Naive thymus-derived CD8-positive, alpha-beta T cell (primary cell): Measurements from ENCODE around the gene PDE11A. TPM values are rescaled to one million over a fixed set of nuclear protein-coding genes. Genes with fewer than 3 reads are reported as not detected.
A peak's percentile ranks its signal among the peaks of the same experiment; 100 is the strongest.

Experiments used
- ATAC-seq, 2 donors: fragments of 150-1000 bp; cut with Tn5 transposase in 1 of 2; sonication (Bioruptor Pico), chemical (Tn5 transposase) in 1 of 2; 1 replicate in 1 of 2; 2 replicates in 1 of 2; pipeline ENCODE4 v1.10.0; 2021; ENCODE audit warnings: mild to moderate bottlenecking in 2 of 2, moderate library complexity in 2 of 2
- POLR2A ChIA-PET: fragments of 350-600 bp; sonication (Branson Sonifier 250); formaldehyde crosslinking; loops from one replicate; lab custom pipeline; 2021; ENCODE audit warnings: antibody characterized with exemption; lab: Charles Lee
- DNase-seq, 10 donors: peaks; one replicate each; pipeline versions ENCODE4 v3.0.0 to v3.0.0-alpha.2; 2020 to 2022
- H3K27ac Mint-ChIP-seq, 10 donors: one replicate each; pipeline ENCODE4 v1.8.0; 2020 to 2022; ENCODE audit warnings: mild to moderate bottlenecking in 10 of 10, mixed read lengths in 10 of 10, moderate library complexity in 4 of 10, inconsistent platforms in 1 of 10
- H3K27me3 Mint-ChIP-seq, 5 donors: one replicate each; pipeline ENCODE4 v1.8.0; 2021 to 2022; ENCODE audit warnings: mixed read lengths in 5 of 5
- H3K36me3 Mint-ChIP-seq, 3 donors: one replicate each; pipeline ENCODE4 v1.8.0; 2020 to 2022; ENCODE audit warnings: mixed read lengths in 3 of 3, mild to moderate bottlenecking in 2 of 3, inconsistent platforms in 1 of 3
- H3K4me1 Mint-ChIP-seq, 4 donors: one replicate each; pipeline ENCODE4 v1.8.0; 2021 to 2022; ENCODE audit warnings: mixed read lengths in 4 of 4
- H3K4me3 Mint-ChIP-seq, 10 donors: one replicate each; pipeline ENCODE4 v1.8.0; 2020 to 2022; ENCODE audit warnings: mild to moderate bottlenecking in 10 of 10, mixed read lengths in 10 of 10, moderate library complexity in 6 of 10, inconsistent platforms in 1 of 10
- H3K9me3 Mint-ChIP-seq, 9 donors: one replicate each; pipeline ENCODE4 v1.8.0; 2020 to 2022; ENCODE audit warnings: mixed read lengths in 9 of 9, mild to moderate bottlenecking in 3 of 9, inconsistent platforms in 1 of 9, moderate library complexity in 1 of 9
- polyA plus RNA-seq, 3 donors: library from polyadenylated mRNA; unstranded; fragments of 300-500 nt; fragmentation: Illumina TruSeq; gene quantifications; one replicate each; pipeline ENCODE4 v1.2.3, GENCODE V29; 2021
- total RNA-seq, 8 experiments: library from RNA in 2 of 8; stranded (reverse) in 2 of 8; gene quantifications; one replicate each; pipeline ENCODE4 v1.2.3 and lab custom pipeline; 2021 to 2026

The PDE11A gene
- total and polyA plus RNA-seq, 5 experiments from 2014 or later: not detected

- Mint-ChIP-seq H3K27me3 (peaks cover 0 to 5% (median 3%) of the 10 kb centered on the region in 5 donors), H3K36me3 (no peaks in the 10 kb centered on the region), H3K9me3 (no peaks in the 10 kb centered on the region), H3K4me1 (no peaks in the 10 kb centered on the region), H3K27ac (no peak overlapping the region), H3K4me3 (no peak overlapping the region)
- no peak for DNase-seq
- POLR2A ChIA-PET: no interaction called here
- no peak for ATAC-seq
Observed at GRCh38 chr2:177746358-177746757, 326.2 kb downstream of the PDE11A start.

DNA sequence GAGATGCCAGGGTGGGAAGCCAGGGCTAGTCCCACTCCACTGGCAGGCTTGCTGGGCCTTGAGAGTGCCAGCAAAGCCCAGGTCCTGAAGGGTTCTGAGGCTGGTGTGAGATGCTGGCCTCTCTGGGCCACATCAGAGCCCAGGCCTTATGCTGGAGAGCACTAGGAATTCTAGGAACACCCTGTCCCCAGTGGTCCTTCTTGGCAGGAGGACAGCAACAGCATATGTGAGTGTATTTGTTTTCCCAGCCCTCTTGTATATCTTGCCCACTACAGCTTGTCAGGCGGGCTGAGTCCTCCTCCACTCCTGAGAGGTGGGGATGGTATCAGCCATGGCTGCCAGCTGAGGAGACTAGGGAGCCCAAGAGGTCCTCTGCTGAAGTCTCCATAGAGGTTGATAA is 327.0 kb downstream of the PDE11A start:
- DNase-seq (no peak), ATAC-seq (no peak)
- H3K4me1 Mint-ChIP-seq: no peaks in the 10 kb centered on the region
- no peak overlapping the region for H3K4me3 Mint-ChIP-seq
- H3K9me3 Mint-ChIP-seq: peaks cover 0 to 2% (median 0%) of the 10 kb centered on the region in 9 donors
- POLR2A ChIA-PET: no interaction called here
- no peak overlapping the region for H3K27ac Mint-ChIP-seq
- peaks cover 0 to 6% (median 3%) of the 10 kb centered on the region in 5 donors for H3K27me3 Mint-ChIP-seq
- H3K36me3 Mint-ChIP-seq: no peaks in the 10 kb centered on the region

GRCh38 chr2:177742851-177743250 is 329.7 kb downstream of the PDE11A start:
- Mint-ChIP-seq H3K4me1 (no peaks in the 10 kb centered on the region), H3K36me3 (no peaks in the 10 kb centered on the region), H3K9me3 (peaks cover 0 to 2% (median 0%) of the 10 kb centered on the region in 9 donors), H3K4me3 (no peak overlapping the region), H3K27ac (no peak overlapping the region), H3K27me3 (peaks cover 0 to 8% (median 5%) of the 10 kb centered on the region in 5 donors)
- DNase-seq (no peak), ATAC-seq (no peak)
- POLR2A ChIA-PET: no interaction called here

DNA sequence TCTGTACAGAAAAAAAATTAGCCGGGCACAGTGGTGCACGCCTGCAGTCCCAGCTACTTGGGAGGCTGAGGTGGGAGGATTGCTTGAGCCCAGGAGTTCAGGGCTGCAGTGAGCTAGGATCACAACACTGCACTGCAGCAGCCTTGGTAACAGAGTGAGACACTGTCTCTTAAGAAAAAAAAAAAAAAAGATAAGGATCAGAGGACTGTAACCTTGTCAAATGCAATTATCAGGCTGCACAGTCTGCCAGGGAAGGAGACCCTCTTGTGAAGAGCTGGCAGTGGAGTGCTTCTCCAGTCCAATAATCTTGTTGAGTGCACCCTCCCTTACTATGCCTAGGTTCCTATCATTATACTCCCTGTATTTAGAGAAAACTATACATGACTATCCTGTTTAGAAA is 330.7 kb downstream of the PDE11A start:
- ATAC-seq: no peak
- POLR2A ChIA-PET: no interaction called here
- H3K27ac Mint-ChIP-seq: no peak overlapping the region
- no peaks in the 10 kb centered on the region for H3K36me3 Mint-ChIP-seq
- no peak for DNase-seq
- H3K4me1 Mint-ChIP-seq: no peaks in the 10 kb centered on the region
- peaks cover 0 to 8% (median 5%) of the 10 kb centered on the region in 5 donors for H3K27me3 Mint-ChIP-seq
- H3K4me3 Mint-ChIP-seq: no peak overlapping the region
- H3K9me3 Mint-ChIP-seq: peaks cover 0 to 2% (median 0%) of the 10 kb centered on the region in 9 donors

GRCh38 chr2:177740700-177741099 is 331.9 kb downstream of the PDE11A start:
- Mint-ChIP-seq H3K9me3 (peaks cover 0 to 2% (median 0%) of the 10 kb centered on the region in 9 donors), H3K36me3 (no peaks in the 10 kb centered on the region), H3K27ac (no peak overlapping the region), H3K4me3 (no peak overlapping the region), H3K27me3 (peaks cover 2 to 8% (median 6%) of the 10 kb centered on the region in 5 donors), H3K4me1 (no peaks in the 10 kb centered on the region)
- POLR2A ChIA-PET: no interaction called here
- ATAC-seq (no peak), DNase-seq (no peak)

- Mint-ChIP-seq H3K9me3 (peaks cover 0 to 4% (median 0%) of the 10 kb centered on the region in 9 donors), H3K4me3 (no peak overlapping the region), H3K36me3 (peaks cover 0 to 1% (median 0%) of the 10 kb centered on the region in 3 donors), H3K27ac (peak overlapping the region in 1 of 10 donors; percentile 74), H3K4me1 (no peaks in the 10 kb centered on the region), H3K27me3 (peaks cover 4 to 21% (median 16%) of the 10 kb centered on the region in 5 donors)
- ATAC-seq (no peak), DNase-seq (no peak)
- POLR2A ChIA-PET: no interaction called here
Observed at GRCh38 chr2:177738461-177739235, 333.9 kb downstream of the PDE11A start.

DNA sequence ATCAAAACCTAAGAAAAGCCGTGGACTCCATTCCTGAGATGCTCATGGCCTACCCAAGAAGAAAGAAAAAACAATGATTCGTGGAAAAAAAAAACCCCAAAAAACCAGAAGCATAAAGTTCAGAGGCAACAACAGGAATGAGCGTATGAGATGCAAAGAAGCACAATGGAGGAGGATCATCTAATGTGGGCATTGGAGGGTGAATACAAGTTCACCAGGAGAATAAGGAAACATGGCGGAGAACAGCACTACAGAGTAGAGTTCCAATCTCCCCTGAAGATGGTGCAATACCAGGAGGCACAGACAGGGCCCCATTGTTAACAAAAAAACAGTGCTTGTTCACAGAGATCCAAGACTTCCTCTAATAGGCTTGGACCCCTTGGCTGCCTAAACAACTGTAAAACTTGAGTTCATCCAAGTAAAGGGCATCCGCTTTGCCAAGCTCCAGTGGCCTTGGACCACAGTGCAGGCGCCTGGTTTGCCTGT is 337.2 kb downstream of the PDE11A start:
- ATAC-seq (no peak), DNase-seq (no peak)
- H3K4me1 Mint-ChIP-seq: no peaks in the 10 kb centered on the region
- H3K9me3 Mint-ChIP-seq: peaks cover 0 to 2% (median 0%) of the 10 kb centered on the region in 9 donors
- peaks cover 0 to 1% (median 0%) of the 10 kb centered on the region in 3 donors for H3K36me3 Mint-ChIP-seq
- H3K4me3 Mint-ChIP-seq: no peak overlapping the region
- peaks cover 9 to 38% (median 21%) of the 10 kb centered on the region in 5 donors for H3K27me3 Mint-ChIP-seq
- POLR2A ChIA-PET: no interaction called here
- H3K27ac Mint-ChIP-seq: no peak overlapping the region

DNA sequence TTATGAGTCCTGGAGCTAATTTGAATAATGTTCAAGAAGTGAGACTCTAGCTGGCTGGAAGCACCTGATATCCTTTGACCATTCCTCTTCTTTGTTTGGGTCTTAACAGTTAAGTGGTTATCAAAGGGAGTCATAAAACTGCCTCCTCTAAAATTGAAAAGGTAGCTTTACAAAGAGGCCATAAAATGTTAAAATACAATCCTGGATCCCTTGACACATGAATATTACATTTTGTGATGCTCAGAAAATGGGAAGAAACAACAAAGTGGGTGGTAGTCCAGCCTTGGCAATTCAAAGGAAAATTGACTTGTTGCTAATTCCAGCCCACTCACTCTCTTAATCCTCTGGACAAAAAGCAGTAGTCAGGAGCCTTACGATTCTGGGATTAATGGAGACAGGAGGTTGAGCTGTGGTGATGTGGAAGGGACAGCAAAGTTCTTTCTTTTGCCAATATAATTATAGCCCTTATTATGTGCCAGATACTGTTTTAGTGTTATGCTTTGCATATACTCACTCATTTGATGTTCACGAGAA is 339.2 kb downstream of the PDE11A start:
- Mint-ChIP-seq H3K27me3 (peaks cover 12 to 51% (median 24%) of the 10 kb centered on the region in 5 donors), H3K36me3 (peaks cover 0 to 1% (median 0%) of the 10 kb centered on the region in 3 donors)

DNA sequence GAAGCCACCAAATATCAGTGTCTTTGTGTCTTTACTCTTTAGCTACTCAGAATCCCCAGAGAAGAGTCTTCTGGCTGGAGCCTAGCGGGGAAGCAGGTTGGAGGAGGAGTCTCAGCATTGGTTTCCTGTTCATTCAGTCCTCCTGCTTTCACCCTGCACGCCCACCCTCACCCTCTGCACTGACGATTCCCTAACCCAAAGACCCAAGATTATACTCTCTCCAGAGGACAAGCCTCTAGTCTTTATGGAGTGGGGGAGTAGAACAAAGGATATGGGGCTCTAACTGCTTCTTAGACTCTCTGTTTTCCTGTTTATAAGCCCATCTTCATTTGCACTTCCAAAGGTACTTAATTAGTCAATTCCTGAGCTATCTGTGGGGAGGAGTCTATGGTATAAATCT is 341.2 kb downstream of the PDE11A start:
- POLR2A ChIA-PET: no interaction called here
- no peak overlapping the region for H3K27ac Mint-ChIP-seq
- peaks cover 0 to 1% (median 0%) of the 10 kb centered on the region in 3 donors for H3K36me3 Mint-ChIP-seq
- no peak overlapping the region for H3K4me3 Mint-ChIP-seq
- H3K9me3 Mint-ChIP-seq: peaks cover 0 to 2% (median 0%) of the 10 kb centered on the region in 9 donors
- peaks cover 19 to 62% (median 28%) of the 10 kb centered on the region in 5 donors for H3K27me3 Mint-ChIP-seq
- ATAC-seq (no peak), DNase-seq (no peak)
- H3K4me1 Mint-ChIP-seq: no peaks in the 10 kb centered on the region

More for the DNA sequence above, 339.2 kb downstream of the PDE11A start:
- Mint-ChIP-seq H3K4me1 (no peaks in the 10 kb centered on the region), H3K9me3 (peaks cover 0 to 2% (median 0%) of the 10 kb centered on the region in 9 donors), H3K4me3 (no peak overlapping the region), H3K27ac (no peak overlapping the region)
- ATAC-seq (no peak), DNase-seq (no peak)
- POLR2A ChIA-PET: no interaction called here

DNA sequence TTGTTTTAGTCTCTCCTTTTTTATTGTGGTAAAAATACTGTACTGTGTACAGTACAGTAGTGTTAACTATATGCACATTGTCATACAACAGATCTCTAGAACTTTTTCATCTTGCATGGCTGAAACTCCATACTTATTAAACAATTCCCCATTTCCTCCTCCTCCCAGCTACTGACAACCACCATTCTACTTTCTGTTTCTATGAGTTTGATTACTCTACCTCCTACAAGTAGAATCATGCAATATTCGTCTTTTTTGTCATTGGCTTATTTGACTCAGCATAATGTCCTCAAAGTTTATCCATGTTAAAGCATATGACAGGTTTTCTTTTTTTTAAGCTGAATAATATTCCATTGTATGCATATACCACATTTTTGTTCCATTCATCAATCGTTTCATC is 341.8 kb downstream of the PDE11A start:
- H3K36me3 Mint-ChIP-seq: peaks cover 0 to 1% (median 0%) of the 10 kb centered on the region in 3 donors

DNA sequence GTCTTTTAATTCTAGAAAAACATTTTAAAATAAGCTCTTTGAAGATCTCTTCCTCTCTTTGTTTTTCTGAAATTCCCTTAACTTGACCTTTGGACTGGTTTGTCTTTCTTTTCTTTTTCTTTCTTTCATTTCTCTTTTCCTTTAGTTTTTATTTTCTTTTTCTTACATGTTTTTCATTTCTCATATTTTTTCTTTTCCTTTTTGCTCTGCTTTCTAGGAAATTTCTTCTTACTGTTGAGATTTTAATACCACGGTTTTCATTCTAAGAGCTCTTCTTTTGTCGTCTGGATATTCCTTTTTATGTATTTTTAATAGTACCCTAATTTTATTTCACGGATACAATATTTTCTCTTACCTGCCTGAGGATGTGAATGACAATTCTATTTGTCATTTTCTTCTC is 342.2 kb downstream of the PDE11A start:
- Mint-ChIP-seq H3K4me3 (no peak overlapping the region), H3K27ac (no peak overlapping the region), H3K36me3 (peaks cover 0 to 1% (median 0%) of the 10 kb centered on the region in 3 donors), H3K9me3 (peaks cover 0 to 2% (median 0%) of the 10 kb centered on the region in 9 donors), H3K27me3 (peaks cover 20 to 62% (median 31%) of the 10 kb centered on the region in 5 donors), H3K4me1 (no peaks in the 10 kb centered on the region)
- DNase-seq: no peak
- POLR2A ChIA-PET: no interaction called here
- ATAC-seq: no peak

More for the DNA sequence above, 341.8 kb downstream of the PDE11A start:
- POLR2A ChIA-PET: no interaction called here
- H3K4me1 Mint-ChIP-seq: no peaks in the 10 kb centered on the region
- ATAC-seq (no peak), DNase-seq (no peak)
- H3K27ac Mint-ChIP-seq: no peak overlapping the region
- H3K4me3 Mint-ChIP-seq: no peak overlapping the region
- peaks cover 0 to 2% (median 0%) of the 10 kb centered on the region in 9 donors for H3K9me3 Mint-ChIP-seq
- H3K27me3 Mint-ChIP-seq: peaks cover 20 to 65% (median 30%) of the 10 kb centered on the region in 5 donors

DNA sequence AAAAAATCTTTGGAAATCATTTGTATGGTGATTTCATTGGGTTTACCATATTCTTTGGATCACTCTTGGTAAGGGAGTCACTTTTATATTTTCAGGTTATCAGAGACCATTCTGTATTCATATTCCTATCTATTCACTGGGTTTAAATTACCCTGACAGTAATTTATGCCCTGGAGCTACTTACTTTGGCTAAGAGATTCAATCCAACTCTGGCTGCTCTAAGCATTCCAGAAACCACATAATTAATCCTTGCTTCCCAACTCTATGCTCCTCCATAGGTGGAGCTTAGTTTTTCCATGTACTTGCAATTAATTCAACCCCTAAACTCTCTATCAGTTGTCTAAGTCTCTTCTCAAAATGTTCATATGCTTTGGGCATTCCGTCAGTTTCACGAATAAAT is 343.7 kb downstream of the PDE11A start:
- Mint-ChIP-seq H3K9me3 (no peaks in the 10 kb centered on the region), H3K36me3 (no peaks in the 10 kb centered on the region), H3K4me1 (no peaks in the 10 kb centered on the region), H3K4me3 (no peak overlapping the region), H3K27me3 (peaks cover 19 to 51% (median 35%) of the 10 kb centered on the region in 5 donors), H3K27ac (no peak overlapping the region)
- POLR2A ChIA-PET: no interaction called here
- DNase-seq: no peak
- ATAC-seq: no peak

- ATAC-seq (no peak), DNase-seq (no peak)
- H3K9me3 Mint-ChIP-seq: no peaks in the 10 kb centered on the region
- POLR2A ChIA-PET: no interaction called here
- no peak overlapping the region for H3K4me3 Mint-ChIP-seq
- no peaks in the 10 kb centered on the region for H3K36me3 Mint-ChIP-seq
- H3K4me1 Mint-ChIP-seq: no peaks in the 10 kb centered on the region
- peaks cover 19 to 48% (median 35%) of the 10 kb centered on the region in 5 donors for H3K27me3 Mint-ChIP-seq
- H3K27ac Mint-ChIP-seq: no peak overlapping the region
Observed at GRCh38 chr2:177728399-177728765, 344.2 kb downstream of the PDE11A start.
